IMR-90 (cell line): ENCODE data around the gene PAPSS2. TPM values are rescaled to one million over a fixed set of nuclear protein-coding genes. Genes with fewer than 3 reads are reported as not detected.

Experiments
- ATAC-seq: fragments of 200-7000 bp; cut with Tn5 transposase; 2 replicates; pipeline ENCODE4 v1.9.1; 2020; ENCODE audit warnings: low read depth, mild to moderate bottlenecking, moderate library complexity
- BruUV-seq: library from RNA; stranded (reverse); fragments of 400-500 nt; replicated peaks from 2 replicates; lab custom pipeline; 2021; lab: Mats Ljungman, UMichigan
- CTCF ChIA-PET: fragments of 300-600 bp; formaldehyde crosslinking; extraction: SDS; loops from one replicate; lab custom pipeline; 2021; ENCODE audit warnings: antibody characterized with exemption; lab: Yijun Ruan, JAX
- POLR2A ChIA-PET: fragments of 300-600 bp; sonication (Branson Sonifier 250); formaldehyde crosslinking; loops from one replicate; lab custom pipeline; 2022; ENCODE audit warnings: antibody characterized with exemption; ENCODE audit not compliant: unreplicated experiment; lab: Charles Lee
- DNase-seq: peaks from one replicate; pipeline ENCODE4 v3.0.0; 2013
- H2AFZ ChIP-seq: replicated peaks from 2 replicates; pipeline ENCODE3; 2013; ENCODE audit warnings: low read length, mild to moderate bottlenecking; ENCODE audit not compliant: poor library complexity
- H2AK5ac ChIP-seq: 2 replicates; pipeline ENCODE4 v1.6.1; 2013; ENCODE audit warnings: low read depth, low read length, inconsistent platforms
- H2AK9ac ChIP-seq: replicated peaks from 2 replicates; pipeline ENCODE3; 2013; ENCODE audit warnings: mild to moderate bottlenecking, low read depth, low read length, moderate library complexity; ENCODE audit not compliant: poor library complexity
- H2BK120ac ChIP-seq: 2 replicates; pipeline ENCODE4 v1.6.1; 2013; ENCODE audit warnings: low read depth, low read length, inconsistent platforms
- H2BK15ac ChIP-seq: 3 replicates; pipeline ENCODE4 v1.6.1; 2013; ENCODE audit warnings: low read depth, low read length, inconsistent platforms
- H2BK20ac ChIP-seq: 2 replicates; pipeline ENCODE4 v1.6.1; 2013; ENCODE audit warnings: low read depth, mild to moderate bottlenecking, inconsistent platforms, low read length, moderate library complexity
- H2BK5ac ChIP-seq: 2 replicates; pipeline ENCODE4 v1.6.1; 2013; ENCODE audit warnings: mild to moderate bottlenecking, low read depth, low read length, inconsistent platforms; ENCODE audit not compliant: poor library complexity, severe bottlenecking
- H3K14ac ChIP-seq: replicated peaks from 2 replicates; pipeline ENCODE4 v1.6.1; 2013; ENCODE audit warnings: low read depth, low read length, inconsistent platforms
- H3K18ac ChIP-seq: 2 replicates; pipeline ENCODE4 v1.6.1; 2013; ENCODE audit warnings: low read depth, low read length, control low read depth
- H3K23ac ChIP-seq: 2 replicates; pipeline ENCODE4 v1.6.1; 2013; ENCODE audit warnings: low read depth, low read length, inconsistent platforms
- H3K27ac ChIP-seq: 2 replicates; pipeline ENCODE4 v1.5.1; 2013; ENCODE audit warnings: mild to moderate bottlenecking, control low read depth, low read length; ENCODE audit not compliant: insufficient read depth
- H3K27me3 ChIP-seq: 2 replicates; pipeline ENCODE4 v1.6.1; 2013; ENCODE audit warnings: low read length; ENCODE audit not compliant: control insufficient read depth, insufficient read depth
- H3K36me3 ChIP-seq: 2 replicates; pipeline ENCODE4 v1.6.1; 2013; ENCODE audit warnings: low read length, mixed read lengths; ENCODE audit not compliant: control insufficient read depth, insufficient read depth
- H3K4ac ChIP-seq: 2 replicates; pipeline ENCODE4 v1.6.1; 2013; ENCODE audit warnings: low read depth, low read length, inconsistent platforms
- H3K4me1 ChIP-seq: 2 replicates; pipeline ENCODE4 v1.6.1; 2013; ENCODE audit warnings: low read length, mixed read lengths; ENCODE audit not compliant: control insufficient read depth, insufficient read depth
- H3K4me2 ChIP-seq: 2 replicates; pipeline ENCODE4 v1.6.1; 2013; ENCODE audit warnings: low read depth, mild to moderate bottlenecking, control low read depth, low read length, moderate library complexity
- H3K4me3 ChIP-seq: 2 replicates; pipeline ENCODE4 v1.5.1; 2013; ENCODE audit warnings: low read depth, mild to moderate bottlenecking, control low read depth, low read length, moderate library complexity; ENCODE audit not compliant: insufficient read depth
- H3K56ac ChIP-seq: 2 replicates; pipeline ENCODE4 v1.6.1; 2013; ENCODE audit warnings: low read length, inconsistent platforms; ENCODE audit not compliant: insufficient read depth; ENCODE audit errors: extremely low read depth
- H3K79me1 ChIP-seq, 2 experiments: 2 replicates each; pipeline ENCODE4 v1.6.1; 2013; ENCODE audit warnings: low read length in 2 of 2, inconsistent platforms in 1 of 2, low read depth in 1 of 2
- H3K9ac ChIP-seq: 2 replicates; pipeline ENCODE4 v1.6.1; 2013; ENCODE audit warnings: low read depth, low read length, control low read depth
- H3K9me1 ChIP-seq: 2 replicates; pipeline ENCODE4 v1.6.1; 2013; ENCODE audit warnings: low read length, inconsistent platforms; ENCODE audit not compliant: insufficient read depth
- H3K9me3 ChIP-seq: 2 replicates; pipeline ENCODE4 v1.6.1; 2013; ENCODE audit warnings: low read length; ENCODE audit not compliant: control insufficient read depth, insufficient read depth
- H4K20me1 ChIP-seq: 2 replicates; pipeline ENCODE4 v1.6.1; 2013; ENCODE audit warnings: low read length, inconsistent platforms; ENCODE audit not compliant: insufficient read depth
- H4K5ac ChIP-seq: 2 replicates; pipeline ENCODE4 v1.6.1; 2013; ENCODE audit warnings: mild to moderate bottlenecking, low read depth, low read length, control low read depth
- H4K8ac ChIP-seq, 2 experiments: 2 replicates each; pipeline ENCODE4 v1.6.1; 2013; ENCODE audit warnings: low read depth in 2 of 2, low read length in 2 of 2, control low read depth in 1 of 2, inconsistent platforms in 1 of 2
- H4K91ac ChIP-seq: 2 replicates; pipeline ENCODE4 v1.6.1; 2013; ENCODE audit warnings: low read depth, low read length, inconsistent platforms; ENCODE audit not compliant: insufficient read depth
- BHLHE40 ChIP-seq: fragments of 150-350 bp; IDR thresholded peaks from 2 replicates; pipeline ENCODE4 v1.6.1; 2016; ENCODE audit warnings: mild to moderate bottlenecking, low read depth, low read length
- CEBPB ChIP-seq: IDR thresholded peaks from 2 replicates; pipeline ENCODE4 v1.6.1; 2012; ENCODE audit warnings: low read depth, low read length, improper control_type of control experiment
- CHD1 ChIP-seq: IDR thresholded peaks from 2 replicates; pipeline ENCODE4 v1.6.1; 2012; ENCODE audit warnings: low read depth, low read length, improper control_type of control experiment
- CTCF ChIP-seq: conservative IDR thresholded peaks from 2 replicates; pipeline ENCODE4 v1.5.1; 2012; ENCODE audit warnings: mild to moderate bottlenecking, low read depth, low read length, improper control_type of control experiment
- FOS ChIP-seq: fragments of 150-350 bp; IDR thresholded peaks from 2 replicates; pipeline ENCODE4 v1.6.1; 2016; ENCODE audit warnings: low read depth, low read length
- MAFK ChIP-seq: IDR thresholded peaks from 2 replicates; pipeline ENCODE4 v1.6.1; 2012; ENCODE audit warnings: low read depth, low read length, improper control_type of control experiment
- MAZ ChIP-seq: IDR thresholded peaks from 2 replicates; pipeline ENCODE4 v1.6.1; 2012; ENCODE audit warnings: low read depth, mild to moderate bottlenecking, low read length, improper control_type of control experiment, moderate library complexity, borderline replicate concordance
- MXI1 ChIP-seq: IDR thresholded peaks from 2 replicates; pipeline ENCODE4 v1.6.1; 2012; ENCODE audit warnings: low read depth, mild to moderate bottlenecking, low read length, moderate library complexity, borderline replicate concordance
- NFE2L2 ChIP-seq: fragments of 150-350 bp; IDR thresholded peaks from 2 replicates; pipeline ENCODE4 v1.6.1; 2016; ENCODE audit warnings: low read depth, mild to moderate bottlenecking, low read length
- RCOR1 ChIP-seq: IDR thresholded peaks from 2 replicates; pipeline ENCODE4 v1.6.1; 2012; ENCODE audit warnings: mild to moderate bottlenecking, low read length, improper control_type of control experiment; ENCODE audit not compliant: insufficient replicate concordance
- RFX5 ChIP-seq: IDR thresholded peaks from 2 replicates; pipeline ENCODE4 v1.8.0; 2012; ENCODE audit warnings: low read depth, mild to moderate bottlenecking, low read length, moderate library complexity
- SMC3 ChIP-seq: fragments of 150-350 bp; IDR thresholded peaks from 2 replicates; pipeline ENCODE4 v1.6.1; 2016; ENCODE audit warnings: low read depth, mild to moderate bottlenecking, antibody characterized with exemption, low read length, moderate library complexity
- USF2 ChIP-seq: fragments of 150-350 bp; IDR thresholded peaks from 2 replicates; pipeline ENCODE4 v1.6.1; 2017; ENCODE audit warnings: mild to moderate bottlenecking, antibody characterized with exemption, low read length, low read depth
- WGBS, 2 experiments: methylation state at CpG; one replicate each; pipeline versions ENCODE4 v1.1.5 to v1.1.7; 2013; ENCODE audit warnings: missing lambda C conversion rate in 2 of 2; ENCODE audit not compliant: insufficient read length in 1 of 2; ENCODE audit errors: extremely low coverage in 2 of 2; 5-methylcytosine and 5-hydroxymethylcytosine counted together
- dilution Hi-C: fragments of 300-500 bp; cut with HindIII; formaldehyde crosslinking; loops from one replicate; pipeline ENCODE4 v1.14.3; 2018; ENCODE audit warnings: low sequenced_read_pairs; ENCODE audit not compliant: unreplicated experiment
- in situ Hi-C: fragments of 300-500 bp; cut with MboI; formaldehyde crosslinking; loops from 3 replicates; pipeline ENCODE4 v1.14.3; 2019; ENCODE audit warnings: low sequenced_read_pairs, inconsistent platforms, mixed read lengths
- intact Hi-C: fragments of 100-400 bp; cut with micrococcal nuclease; formaldehyde crosslinking; loops from 2 replicates; pipeline ENCODE4 v1.10.0; 2022
- polyA plus RNA-seq, 3 experiments: library from polyadenylated mRNA; depleted of rRNA; stranded (reverse); fragments of >200 nt; gene quantifications; 2 replicates each; pipeline ENCODE4 v1.2.3, GENCODE V29; 2012; ENCODE audit warnings: low replicate concordance in 1 of 3
- total RNA-seq: library from RNA; depleted of rRNA; stranded (reverse); fragments of >200 nt; gene quantifications from 2 replicates; pipeline ENCODE4 v1.2.3, GENCODE V29; 2012

Gene PAPSS2
- total and polyA plus RNA-seq, 2 of the 4 experiments (the other 2 are of a cell fraction) = 55.0 to 63.3 TPM

GRCh38 chr10:87782721-87783120 is 123.0 kb downstream of the PAPSS2 start:
- Histone ChIP-seq H3K27ac (no peak overlapping the region), H2BK5ac (no peak overlapping the region), H3K9me3 (no peaks in the 10 kb centered on the region), H3K4ac (no peak overlapping the region), H3K14ac (no peak overlapping the region), H2AK9ac (no peak overlapping the region), H3K36me3 (peaks cover 11% of the 10 kb centered on the region), H2AFZ (no peak overlapping the region), H3K23ac (no peak overlapping the region), H3K4me2 (no peak overlapping the region), H3K4me1 (no peaks in the 10 kb centered on the region), H3K56ac (no peak overlapping the region), H3K4me3 (no peak overlapping the region), H3K79me1 (peaks cover 11 to 31% of the 10 kb centered on the region in 2 experiments; a peak in 3 of 4 replicates), H4K5ac (no peak overlapping the region), H3K9me1 (peaks cover 10% of the 10 kb centered on the region), H3K9ac (no peak overlapping the region), H2BK120ac (no peak overlapping the region), H2BK20ac (no peak overlapping the region), H2AK5ac (no peak overlapping the region), H4K8ac (no peak overlapping the region), H4K20me1 (no peaks in the 10 kb centered on the region), H2BK15ac (no peak overlapping the region), H3K18ac (no peak overlapping the region), H3K27me3 (no peaks in the 10 kb centered on the region), H4K91ac (no peak overlapping the region)
- no peak for DNase-seq
- TF ChIP-seq CHD1 (no peak), SMC3 (no peak), BHLHE40 (no peak), MAZ (no peak), MAFK (no peak), RCOR1 (no peak), FOS (no peak), RFX5 (no peak), MXI1 (no peak), CEBPB (no peak), USF2 (no peak), CTCF (no peak), NFE2L2 (no peak)
- no CpG with 5 or more reads among the region's 6 CpGs for WGBS, 2 experiments
- POLR2A ChIA-PET = no interaction called here
- BruUV-seq = no TSS peak
- CTCF ChIA-PET = interaction anchor here (0.7 kb wide), 1 partner anchor 112 kb away, joined by 4 read pairs; no protein-coding TSS in a partner anchor
- intact Hi-C loops = no loop called here
- in situ Hi-C loops = no loop called here
- dilution Hi-C loops = no loop called here
- ATAC-seq = no peak
